ENCODE results near the gene NCKAP5. TPM values are rescaled to one million over a fixed set of nuclear protein-coding genes. Genes with fewer than 3 reads are reported as not detected.

Gene NCKAP5
- total RNA-seq, 4 donors from 2014 or later = 0.37 to 1.3 (median 0.83) TPM

GRCh38 chr2:133422931-133423351 lies 145.3 kb downstream of the NCKAP5 start:
- DNase-seq (ENCODE audit: low spot score) = no peak
- ATAC-seq (ENCODE audit: low FRiP score) = no peak
- TF ChIP-seq CTCF (IDR thresholded peaks at IDR 0.05) = no peak

- ATAC-seq (ENCODE audit: low FRiP score) = no peak
- no peak for TF ChIP-seq CTCF (IDR thresholded peaks at IDR 0.05)
- no peak for DNase-seq (ENCODE audit: low spot score)
Measured at GRCh38 chr2:133421516-133422324, 146.5 kb downstream of the NCKAP5 start.

- TF ChIP-seq CTCF (IDR thresholded peaks at IDR 0.05) = no peak
- no peak for ATAC-seq (ENCODE audit: low FRiP score)
- no peak for DNase-seq (ENCODE audit: low spot score)
Measured at GRCh38 chr2:133420788-133421187, 147.5 kb downstream of the NCKAP5 start.

- DNase-seq (ENCODE audit: low spot score) (no peak), ATAC-seq (ENCODE audit: low FRiP score) (no peak)
- no peak for TF ChIP-seq CTCF (IDR thresholded peaks at IDR 0.05)
Measured at GRCh38 chr2:133418671-133419070, 149.6 kb downstream of the NCKAP5 start.

GRCh38 chr2:133418021-133418420 lies 150.2 kb downstream of the NCKAP5 start:
- no peak for ATAC-seq (ENCODE audit: low FRiP score)

GRCh38 chr2:133417415-133417814 lies 150.8 kb downstream of the NCKAP5 start:
- DNase-seq (ENCODE audit: low spot score) (no peak), ATAC-seq (ENCODE audit: low FRiP score) (no peak)
- no peak for TF ChIP-seq CTCF (IDR thresholded peaks at IDR 0.05)

More at GRCh38 chr2:133418021-133418420, 150.2 kb downstream of the NCKAP5 start:
- no peak for TF ChIP-seq CTCF (IDR thresholded peaks at IDR 0.05)
- no peak for DNase-seq (ENCODE audit: low spot score)

GRCh38 chr2:133416736-133417135 lies 151.5 kb downstream of the NCKAP5 start:
- no peak for TF ChIP-seq CTCF (IDR thresholded peaks at IDR 0.05)
- no peak for ATAC-seq (ENCODE audit: low FRiP score)
- DNase-seq (ENCODE audit: low spot score) = no peak
